Activated naive CD8-positive, alpha-beta T cell (primary cell): Measurements from ENCODE around the gene RECK.
A peak's percentile ranks its signal among the peaks of the same experiment; 100 is the strongest.

Experiments
- H3K27ac Mint-ChIP-seq: one replicate; pipeline ENCODE4 v1.8.0; 2021; ENCODE audit warnings: mixed read lengths
- H3K27me3 Mint-ChIP-seq: one replicate; pipeline ENCODE4 v1.8.0; 2021; ENCODE audit warnings: mixed read lengths
- H3K36me3 Mint-ChIP-seq: one replicate; pipeline ENCODE4 v1.8.0; 2021; ENCODE audit warnings: mixed read lengths
- H3K4me1 Mint-ChIP-seq: one replicate; pipeline ENCODE4 v1.8.0; 2021; ENCODE audit warnings: low read depth, mixed read lengths
- H3K4me3 Mint-ChIP-seq: one replicate; pipeline ENCODE4 v1.8.0; 2021; ENCODE audit warnings: mild to moderate bottlenecking, mixed read lengths
- H3K9me3 Mint-ChIP-seq: one replicate; pipeline ENCODE4 v1.8.0; 2021; ENCODE audit warnings: low read depth, mixed read lengths

The RECK gene

GRCh38 chr9:36017278-36017677, 19.4 kb upstream of the RECK start:
- Mint-ChIP-seq H3K9me3 (no peaks in the 10 kb centered on the region), H3K4me1 (no peaks in the 10 kb centered on the region), H3K27me3 (peaks cover 4% of the 10 kb centered on the region), H3K4me3 (no peak overlapping the region), H3K36me3 (no peaks in the 10 kb centered on the region), H3K27ac (no peak overlapping the region)

- Mint-ChIP-seq H3K27me3 (peaks cover 4% of the 10 kb centered on the region), H3K27ac (no peak overlapping the region), H3K36me3 (no peaks in the 10 kb centered on the region), H3K4me3 (no peak overlapping the region), H3K9me3 (no peaks in the 10 kb centered on the region), H3K4me1 (no peaks in the 10 kb centered on the region)
Observed at GRCh38 chr9:36018129-36018528, 18.6 kb upstream of the RECK start.

GRCh38 chr9:36018891-36019720, 17.6 kb upstream of the RECK start:
- Mint-ChIP-seq H3K36me3 (no peaks in the 10 kb centered on the region), H3K4me3 (no peak overlapping the region), H3K27me3 (peaks cover 7% of the 10 kb centered on the region), H3K9me3 (no peaks in the 10 kb centered on the region), H3K27ac (no peak overlapping the region), H3K4me1 (no peaks in the 10 kb centered on the region)

- Mint-ChIP-seq H3K4me1 (no peaks in the 10 kb centered on the region), H3K27ac (no peak overlapping the region), H3K9me3 (no peaks in the 10 kb centered on the region), H3K27me3 (peaks cover 7% of the 10 kb centered on the region), H3K4me3 (no peak overlapping the region), H3K36me3 (no peaks in the 10 kb centered on the region)
Observed at GRCh38 chr9:36021968-36022367, 14.7 kb upstream of the RECK start.

- no peaks in the 10 kb centered on the region for H3K36me3 Mint-ChIP-seq
- no peaks in the 10 kb centered on the region for H3K9me3 Mint-ChIP-seq
- H3K4me1 Mint-ChIP-seq, result no peaks in the 10 kb centered on the region
- H3K27me3 Mint-ChIP-seq, result peaks cover 7% of the 10 kb centered on the region
- no peak overlapping the region for H3K27ac Mint-ChIP-seq
- no peak overlapping the region for H3K4me3 Mint-ChIP-seq
Observed at GRCh38 chr9:36023260-36024048, 13.3 kb upstream of the RECK start.

GRCh38 chr9:36025746-36026145, 11.0 kb upstream of the RECK start:
- no peaks in the 10 kb centered on the region for H3K36me3 Mint-ChIP-seq
- no peak overlapping the region for H3K27ac Mint-ChIP-seq
- H3K4me1 Mint-ChIP-seq, result no peaks in the 10 kb centered on the region
- H3K4me3 Mint-ChIP-seq, result no peak overlapping the region
- H3K27me3 Mint-ChIP-seq, result peaks cover 4% of the 10 kb centered on the region
- H3K9me3 Mint-ChIP-seq, result no peaks in the 10 kb centered on the region

- H3K27me3 Mint-ChIP-seq, result peaks cover 4% of the 10 kb centered on the region
- no peaks in the 10 kb centered on the region for H3K4me1 Mint-ChIP-seq
- no peaks in the 10 kb centered on the region for H3K36me3 Mint-ChIP-seq
- no peak overlapping the region for H3K4me3 Mint-ChIP-seq
- H3K9me3 Mint-ChIP-seq, result no peaks in the 10 kb centered on the region
- no peak overlapping the region for H3K27ac Mint-ChIP-seq
Observed at GRCh38 chr9:36029202-36029601, 7.5 kb upstream of the RECK start.

GRCh38 chr9:36029765-36030528, 6.8 kb upstream of the RECK start:
- Mint-ChIP-seq H3K27ac (no peak overlapping the region), H3K4me1 (no peaks in the 10 kb centered on the region), H3K36me3 (no peaks in the 10 kb centered on the region), H3K9me3 (no peaks in the 10 kb centered on the region), H3K27me3 (peaks cover 4% of the 10 kb centered on the region), H3K4me3 (no peak overlapping the region)

GRCh38 chr9:36030871-36031270, 5.8 kb upstream of the RECK start:
- Mint-ChIP-seq H3K27ac (no peak overlapping the region), H3K9me3 (no peaks in the 10 kb centered on the region)

GRCh38 chr9:36031774-36032555, 4.7 kb upstream of the RECK start:
- H3K9me3 Mint-ChIP-seq, result no peaks in the 10 kb centered on the region
- H3K4me1 Mint-ChIP-seq, result no peaks in the 10 kb centered on the region
- peaks cover 4% of the 10 kb centered on the region for H3K27me3 Mint-ChIP-seq
- H3K27ac Mint-ChIP-seq, result no peak overlapping the region
- no peak overlapping the region for H3K4me3 Mint-ChIP-seq
- H3K36me3 Mint-ChIP-seq, result no peaks in the 10 kb centered on the region

More at GRCh38 chr9:36030871-36031270, 5.8 kb upstream of the RECK start:
- no peaks in the 10 kb centered on the region for H3K4me1 Mint-ChIP-seq
- peaks cover 4% of the 10 kb centered on the region for H3K27me3 Mint-ChIP-seq
- no peaks in the 10 kb centered on the region for H3K36me3 Mint-ChIP-seq
- H3K4me3 Mint-ChIP-seq, result no peak overlapping the region

- H3K4me1 Mint-ChIP-seq, result peaks cover 13% of the 10 kb centered on the region
- H3K27ac Mint-ChIP-seq, result no peak overlapping the region
- H3K4me3 Mint-ChIP-seq, result no peak overlapping the region
- no peaks in the 10 kb centered on the region for H3K36me3 Mint-ChIP-seq
- peaks cover 4% of the 10 kb centered on the region for H3K27me3 Mint-ChIP-seq
- H3K9me3 Mint-ChIP-seq, result no peaks in the 10 kb centered on the region
Observed at GRCh38 chr9:36033788-36034187, 2.9 kb upstream of the RECK start.

- H3K27me3 Mint-ChIP-seq, result peaks cover 4% of the 10 kb centered on the region
- no peak overlapping the region for H3K4me3 Mint-ChIP-seq
- no peak overlapping the region for H3K27ac Mint-ChIP-seq
- no peaks in the 10 kb centered on the region for H3K36me3 Mint-ChIP-seq
- H3K9me3 Mint-ChIP-seq, result no peaks in the 10 kb centered on the region
- peaks cover 14% of the 10 kb centered on the region for H3K4me1 Mint-ChIP-seq
Observed at GRCh38 chr9:36034234-36034633, 2.5 kb upstream of the RECK start.

- Mint-ChIP-seq H3K27ac (no peak overlapping the region), H3K4me3 (peak overlapping the region; percentile 58), H3K9me3 (no peaks in the 10 kb centered on the region), H3K27me3 (peaks cover 4% of the 10 kb centered on the region), H3K4me1 (peaks cover 21% of the 10 kb centered on the region), H3K36me3 (no peaks in the 10 kb centered on the region)
Observed at GRCh38 chr9:36035006-36035405, 1.7 kb upstream of the RECK start.

GRCh38 chr9:36036253-36036779, 397 bp upstream of the RECK start:
- peaks cover 34% of the 10 kb centered on the region for H3K4me1 Mint-ChIP-seq
- peak overlapping the region; percentile 84 for H3K4me3 Mint-ChIP-seq
- peaks cover 2% of the 10 kb centered on the region for H3K27me3 Mint-ChIP-seq
- H3K27ac Mint-ChIP-seq, result no peak overlapping the region
- no peaks in the 10 kb centered on the region for H3K36me3 Mint-ChIP-seq
- H3K9me3 Mint-ChIP-seq, result no peaks in the 10 kb centered on the region
